Metanephros (tissue), 1 donor: Measurements from ENCODE around the gene TOR1AIP2. TPM values are rescaled to one million over a fixed set of nuclear protein-coding genes. Genes with fewer than 3 reads are reported as not detected.

ENCODE experiments used
- total RNA-seq: library from RNA; depleted of rRNA; stranded (reverse); fragments of >200 nt; gene quantifications from one replicate; pipeline ENCODE4 v1.2.3, GENCODE V29; 2014

Gene TOR1AIP2
- 60.1 TPM for total RNA-seq

DNA sequence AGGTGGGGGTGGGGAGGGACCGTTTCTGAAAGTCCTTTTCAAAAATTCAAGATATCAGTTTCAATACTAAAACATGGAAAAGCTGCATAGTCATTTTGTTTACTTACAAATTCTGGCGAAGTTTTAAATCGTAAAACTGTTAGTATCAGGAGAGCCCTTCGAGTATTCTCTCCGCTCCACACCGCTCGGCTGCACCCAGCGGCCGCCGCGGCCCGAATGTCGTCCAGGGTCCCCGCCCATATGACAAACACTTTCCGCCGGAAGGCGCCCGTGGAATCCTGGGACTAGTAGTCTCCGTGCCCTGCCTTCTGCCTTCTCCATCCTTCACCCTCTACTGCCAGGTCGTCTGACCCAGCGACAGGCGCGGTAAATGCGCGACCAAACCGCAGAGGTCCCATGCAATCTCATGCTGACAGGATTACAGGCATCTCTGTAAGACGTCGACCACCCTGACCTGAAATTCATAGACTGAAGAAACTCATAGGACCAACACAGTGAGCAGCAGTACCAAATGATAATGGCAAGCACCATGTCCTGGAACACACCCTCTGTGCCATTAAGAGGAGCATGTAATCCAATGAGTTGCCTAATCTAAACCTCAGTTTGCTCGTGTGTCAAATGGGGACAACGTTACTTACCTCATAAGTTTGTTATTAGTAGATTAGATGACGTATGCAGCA lies at the start of gene TOR1AIP2:
TOR1AIP2 (minus strand) TSS at position 218 of the 680 bp plus-strand sequence. CDS start 25,138 bp downstream, outside the sequence.

DNA sequence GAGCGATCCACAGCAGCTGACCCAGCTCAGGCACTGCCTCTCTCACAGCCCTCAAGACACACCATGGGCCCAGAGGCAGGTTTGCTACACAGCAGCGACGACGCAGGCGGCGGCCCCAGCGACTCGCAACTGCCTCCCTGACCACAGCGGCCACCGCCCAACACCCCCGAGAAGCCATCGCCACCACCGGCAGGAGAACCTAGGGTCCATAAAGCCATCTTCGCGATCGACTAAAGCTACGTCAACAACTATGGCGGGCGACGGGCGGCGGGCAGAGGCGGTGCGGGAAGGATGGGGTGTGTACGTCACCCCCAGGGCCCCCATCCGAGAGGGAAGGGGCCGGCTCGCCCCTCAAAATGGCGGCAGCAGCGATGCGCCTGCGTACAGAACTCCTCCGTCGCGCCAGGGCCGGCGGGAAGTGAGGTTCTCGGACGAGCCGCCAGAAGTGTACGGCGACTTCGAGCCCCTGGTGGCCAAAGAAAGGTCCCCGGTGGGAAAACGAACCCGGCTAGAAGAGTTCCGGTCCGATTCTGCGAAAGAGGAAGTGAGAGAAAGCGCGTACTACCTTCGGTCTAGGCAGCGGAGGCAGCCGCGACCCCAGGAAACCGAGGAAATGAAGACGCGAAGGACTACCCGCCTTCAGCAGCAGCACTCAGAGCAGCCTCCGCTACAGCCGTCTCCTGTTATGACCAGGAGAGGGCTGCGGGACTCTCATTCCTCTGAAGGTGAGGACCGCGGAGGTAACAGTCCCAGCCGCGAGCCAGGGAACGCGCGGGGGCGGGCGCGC lies 4.8 kb upstream of the TOR1AIP2 start, which contains the start of gene TOR1AIP1:
TOR1AIP1 (plus strand) TSS at position 33 of the 787 bp plus-strand sequence; CDS start at position 251, 218 bp downstream.

Other genes starting within 250 kb of the TOR1AIP2 start
- 0.53 TPM for gene FAM163A, start 134.5 kb downstream of the TOR1AIP2 start, total RNA-seq
- gene TOR1AIP1, start 4.5 kb upstream of the TOR1AIP2 start, total RNA-seq: 50.3 TPM
- 40.9 TPM for gene CEP350, start 77.0 kb upstream of the TOR1AIP2 start, total RNA-seq